Nephron progenitor cell (in vitro differentiated cells): ENCODE measurements around the gene PRPF4.

Experiments
- DNase-seq: peaks from one replicate; pipeline ENCODE4 v3.0.0; 2021
- H3K27ac Mint-ChIP-seq: 2 replicates; pipeline ENCODE4 v1.8.0; 2021; ENCODE audit warnings: mild to moderate bottlenecking, moderate library complexity, mixed read lengths
- H3K27me3 Mint-ChIP-seq: 2 replicates; pipeline ENCODE4 v1.8.0; 2021; ENCODE audit warnings: mild to moderate bottlenecking, low read depth, mixed read lengths; ENCODE audit not compliant: poor library complexity
- H3K36me3 Mint-ChIP-seq: 2 replicates; pipeline ENCODE4 v1.8.0; 2021; ENCODE audit warnings: low read depth, mixed read lengths
- H3K4me1 Mint-ChIP-seq: 2 replicates; pipeline ENCODE4 v1.8.0; 2021; ENCODE audit warnings: mixed read lengths
- H3K4me3 Mint-ChIP-seq: 2 replicates; pipeline ENCODE4 v1.8.0; 2021; ENCODE audit warnings: mild to moderate bottlenecking, moderate library complexity, mixed read lengths
- H3K9me3 Mint-ChIP-seq: 2 replicates; pipeline ENCODE4 v1.8.0; 2021; ENCODE audit warnings: mild to moderate bottlenecking, moderate library complexity, mixed read lengths
- TF ChIP-seq, protein P1 (sequence below): fragments of 200-600 bp; sonication (generic); IDR thresholded peaks from 2 replicates; pipeline ENCODE4 v1.5.0; 2021; ENCODE audit warnings: antibody characterized with exemption

Gene PRPF4

DNA sequence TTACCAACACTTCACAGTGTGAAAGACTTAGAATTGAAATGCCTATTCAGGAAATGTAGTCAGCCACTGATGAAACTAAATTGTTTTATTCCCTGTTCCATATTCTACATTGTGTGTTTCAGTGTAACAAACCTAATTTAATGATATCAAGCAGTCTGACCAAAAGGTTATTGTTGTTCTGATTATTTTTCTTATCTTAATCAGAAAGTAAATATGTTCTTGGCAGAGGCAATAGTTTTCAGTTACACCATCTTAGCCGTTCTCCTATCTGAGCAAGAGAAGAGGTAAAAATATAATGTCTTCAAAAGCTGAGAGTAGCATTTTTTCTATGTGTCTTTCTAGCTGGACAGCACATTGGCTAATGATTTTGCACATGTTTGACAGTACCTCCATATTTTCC is 17.2 kb upstream of the PRPF4 start:
- no peaks in the 10 kb centered on the region for H3K9me3 Mint-ChIP-seq
- peaks cover 30% of the 10 kb centered on the region for H3K36me3 Mint-ChIP-seq
- no peaks in the 10 kb centered on the region for H3K4me1 Mint-ChIP-seq
- no peak for DNase-seq
- H3K27ac Mint-ChIP-seq, result no peak overlapping the region
- peaks cover 6% of the 10 kb centered on the region for H3K27me3 Mint-ChIP-seq
- TF ChIP-seq, protein P1, sequence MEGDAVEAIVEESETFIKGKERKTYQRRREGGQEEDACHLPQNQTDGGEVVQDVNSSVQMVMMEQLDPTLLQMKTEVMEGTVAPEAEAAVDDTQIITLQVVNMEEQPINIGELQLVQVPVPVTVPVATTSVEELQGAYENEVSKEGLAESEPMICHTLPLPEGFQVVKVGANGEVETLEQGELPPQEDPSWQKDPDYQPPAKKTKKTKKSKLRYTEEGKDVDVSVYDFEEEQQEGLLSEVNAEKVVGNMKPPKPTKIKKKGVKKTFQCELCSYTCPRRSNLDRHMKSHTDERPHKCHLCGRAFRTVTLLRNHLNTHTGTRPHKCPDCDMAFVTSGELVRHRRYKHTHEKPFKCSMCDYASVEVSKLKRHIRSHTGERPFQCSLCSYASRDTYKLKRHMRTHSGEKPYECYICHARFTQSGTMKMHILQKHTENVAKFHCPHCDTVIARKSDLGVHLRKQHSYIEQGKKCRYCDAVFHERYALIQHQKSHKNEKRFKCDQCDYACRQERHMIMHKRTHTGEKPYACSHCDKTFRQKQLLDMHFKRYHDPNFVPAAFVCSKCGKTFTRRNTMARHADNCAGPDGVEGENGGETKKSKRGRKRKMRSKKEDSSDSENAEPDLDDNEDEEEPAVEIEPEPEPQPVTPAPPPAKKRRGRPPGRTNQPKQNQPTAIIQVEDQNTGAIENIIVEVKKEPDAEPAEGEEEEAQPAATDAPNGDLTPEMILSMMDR, result no peak
- no peak overlapping the region for H3K4me3 Mint-ChIP-seq

- H3K9me3 Mint-ChIP-seq, result no peaks in the 10 kb centered on the region
- peaks cover 4% of the 10 kb centered on the region for H3K27me3 Mint-ChIP-seq
- peak overlapping the region; percentile 17 for H3K27ac Mint-ChIP-seq
- H3K4me1 Mint-ChIP-seq, result no peaks in the 10 kb centered on the region
- no peak overlapping the region for H3K4me3 Mint-ChIP-seq
- H3K36me3 Mint-ChIP-seq, result peaks cover 42% of the 10 kb centered on the region
- no peak for DNase-seq
- TF ChIP-seq, protein P1, result no peak
Measured at GRCh38 chr9:113261917-113262671, 13.4 kb upstream of the PRPF4 start.

GRCh38 chr9:113266174-113266573 is 9.3 kb upstream of the PRPF4 start:
- peaks cover 42% of the 10 kb centered on the region for H3K36me3 Mint-ChIP-seq
- no peak overlapping the region for H3K27ac Mint-ChIP-seq
- no peak overlapping the region for H3K4me3 Mint-ChIP-seq
- TF ChIP-seq, protein P1, result no peak
- peaks cover 1% of the 10 kb centered on the region for H3K27me3 Mint-ChIP-seq
- no peaks in the 10 kb centered on the region for H3K9me3 Mint-ChIP-seq
- no peak for DNase-seq
- H3K4me1 Mint-ChIP-seq, result no peaks in the 10 kb centered on the region

DNA sequence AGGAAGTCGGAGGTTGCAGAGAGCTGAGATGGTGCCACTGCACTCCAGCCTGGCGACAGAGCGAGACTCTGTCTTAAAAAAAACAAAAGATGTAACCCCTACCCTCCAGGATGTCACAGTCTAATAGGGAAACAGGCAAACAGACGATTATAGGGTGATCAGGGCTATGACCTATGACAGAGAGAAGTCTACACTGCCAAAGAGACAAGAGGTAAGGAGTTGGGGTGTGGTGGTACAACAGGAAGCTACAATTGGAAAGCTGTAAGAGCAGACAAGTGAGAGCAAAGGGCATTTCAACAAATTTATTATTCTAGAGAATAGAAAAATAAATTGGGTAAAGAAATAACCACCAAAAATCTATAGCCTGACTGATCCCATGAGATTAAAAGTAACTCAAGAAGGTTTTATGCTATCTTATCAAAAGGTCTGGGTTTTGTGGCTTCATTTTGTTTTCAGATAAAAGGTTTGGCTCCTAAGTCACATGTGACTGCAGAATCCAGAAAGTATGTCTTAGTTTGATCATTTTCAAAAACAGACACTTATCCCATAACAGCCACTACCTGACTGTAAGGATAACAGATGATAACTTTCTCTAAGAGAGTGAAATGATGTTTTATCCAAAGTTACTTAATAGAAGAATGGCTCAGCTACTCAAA is 7.4 kb upstream of the PRPF4 start:
- Mint-ChIP-seq H3K9me3 (no peaks in the 10 kb centered on the region), H3K4me1 (no peaks in the 10 kb centered on the region), H3K4me3 (no peak overlapping the region), H3K27ac (peak overlapping the region; percentile 85), H3K27me3 (no peaks in the 10 kb centered on the region), H3K36me3 (peaks cover 48% of the 10 kb centered on the region)
- TF ChIP-seq, protein P1, result no peak
- DNase-seq, result no peak

DNA sequence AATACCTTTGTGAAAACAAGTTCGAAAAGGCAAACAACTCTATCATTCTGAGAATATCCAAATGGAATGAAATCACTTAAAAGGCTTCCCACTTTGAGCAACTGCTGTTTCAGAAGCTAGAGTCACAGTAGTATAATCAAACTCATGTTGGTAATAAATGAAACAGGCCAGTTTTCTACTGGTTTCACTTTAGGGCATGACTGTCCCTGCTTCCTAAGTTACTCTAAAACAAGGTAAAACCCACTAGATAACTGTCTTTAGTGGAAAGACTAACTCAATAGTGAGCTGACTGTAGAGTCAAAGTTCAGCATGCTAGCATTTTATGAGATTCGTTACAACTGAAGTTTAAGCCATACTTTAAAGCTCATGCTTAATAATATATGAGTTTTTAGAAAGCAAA is 6.1 kb upstream of the PRPF4 start:
- Mint-ChIP-seq H3K4me1 (peaks cover 7% of the 10 kb centered on the region), H3K27me3 (no peaks in the 10 kb centered on the region), H3K27ac (no peak overlapping the region), H3K9me3 (no peaks in the 10 kb centered on the region), H3K4me3 (no peak overlapping the region), H3K36me3 (peaks cover 45% of the 10 kb centered on the region)
- DNase-seq, result no peak
- TF ChIP-seq, protein P1, result no peak
